CD8-positive, alpha-beta memory T cell (primary cell): ENCODE measurements around the gene TMEM121. TPM values are rescaled to one million over a fixed set of nuclear protein-coding genes. Genes with fewer than 3 reads are reported as not detected.

ENCODE experiments used
- CTCF ChIA-PET: fragments of 350-600 bp; sonication (Branson Sonifier 250); formaldehyde crosslinking; loops from one replicate; lab custom pipeline; 2021; ENCODE audit warnings: antibody characterized with exemption; lab: Charles Lee
- POLR2A ChIA-PET: fragments of 350-600 bp; sonication (Branson Sonifier 250); formaldehyde crosslinking; loops from one replicate; lab custom pipeline; 2021; ENCODE audit warnings: antibody characterized with exemption; lab: Charles Lee
- DNase-seq, 5 donors: peaks; one replicate each; pipeline versions ENCODE4 v3.0.0 to v3.0.0-alpha.2; 2020 to 2022; ENCODE audit warnings: mixed read lengths in 1 of 5
- H3K27ac ChIP-seq: one replicate; pipeline ENCODE4 v1.7.0; 2013; ENCODE audit warnings: low read depth, mild to moderate bottlenecking, low read length, moderate library complexity
- H3K27me3 ChIP-seq: 2 replicates; pipeline ENCODE4 v1.7.0; 2013; ENCODE audit warnings: low read length, mild to moderate bottlenecking; ENCODE audit not compliant: insufficient read depth, poor library complexity, severe bottlenecking
- H3K36me3 ChIP-seq: 2 replicates; pipeline ENCODE4 v1.7.0; 2013; ENCODE audit warnings: mild to moderate bottlenecking, low read length, moderate library complexity; ENCODE audit not compliant: insufficient read depth
- H3K4me1 ChIP-seq: 2 replicates; pipeline ENCODE4 v1.7.0; 2013; ENCODE audit warnings: mild to moderate bottlenecking, low read length, moderate library complexity; ENCODE audit not compliant: insufficient read depth
- H3K4me3 ChIP-seq: 2 replicates; pipeline ENCODE4 v1.7.0; 2013; ENCODE audit warnings: mild to moderate bottlenecking, low read length
- H3K9me3 ChIP-seq: 2 replicates; pipeline ENCODE4 v1.7.0; 2013; ENCODE audit warnings: mild to moderate bottlenecking, low read length
- H3K27ac Mint-ChIP-seq, 8 donors: one replicate each; pipeline ENCODE4 v1.8.0; 2020 to 2021; ENCODE audit warnings: mixed read lengths in 8 of 8, mild to moderate bottlenecking in 6 of 8, inconsistent platforms in 3 of 8, moderate library complexity in 3 of 8
- H3K27me3 Mint-ChIP-seq, 2 donors: one replicate each; pipeline ENCODE4 v1.8.0; 2020 to 2021; ENCODE audit warnings: mixed read lengths in 2 of 2, mild to moderate bottlenecking in 1 of 2, moderate library complexity in 1 of 2
- H3K36me3 Mint-ChIP-seq, 3 donors: one replicate each; pipeline ENCODE4 v1.8.0; 2020 to 2021; ENCODE audit warnings: mixed read lengths in 3 of 3, inconsistent platforms in 1 of 3, mild to moderate bottlenecking in 1 of 3
- H3K4me1 Mint-ChIP-seq, 3 donors: one replicate each; pipeline ENCODE4 v1.8.0; 2020 to 2021; ENCODE audit warnings: mixed read lengths in 3 of 3, inconsistent platforms in 1 of 3, mild to moderate bottlenecking in 1 of 3
- H3K4me3 Mint-ChIP-seq, 7 donors: one replicate each; pipeline ENCODE4 v1.8.0; 2020 to 2021; ENCODE audit warnings: mixed read lengths in 7 of 7, mild to moderate bottlenecking in 6 of 7, moderate library complexity in 4 of 7, inconsistent platforms in 2 of 7
- H3K9me3 Mint-ChIP-seq, 5 donors: one replicate each; pipeline ENCODE4 v1.8.0; 2020 to 2022; ENCODE audit warnings: mixed read lengths in 5 of 5, mild to moderate bottlenecking in 3 of 5, moderate library complexity in 2 of 5, inconsistent platforms in 1 of 5
- polyA plus RNA-seq: library from polyadenylated mRNA; unstranded; fragments of 300-500 nt; fragmentation: Illumina TruSeq; gene quantifications from one replicate; pipeline ENCODE4 v1.2.3, GENCODE V29; 2021
- total RNA-seq, 2 experiments: library from RNA; stranded (reverse); gene quantifications; one replicate each; pipeline ENCODE4 v1.2.3, GENCODE V29; 2021

The TMEM121 gene
- total and polyA plus RNA-seq, 3 experiments from 2014 or later = 3.8 to 17.1 (median 14.2) TPM

GRCh38 chr14:105485739-105486162, 40.6 kb upstream of the TMEM121 start:
- DNase-seq = peak; percentile 50 to 76 (median 61)
- ChIA-PET CTCF (interaction anchor here (0.8 kb wide), 1 partner anchor 18 kb away, joined by 3 read pairs; no protein-coding TSS in a partner anchor), POLR2A (no interaction called here)
- no peaks in the 10 kb centered on the region for H3K36me3 ChIP-seq
- H3K27me3 ChIP-seq = no peaks in the 10 kb centered on the region
- H3K9me3 Mint-ChIP-seq = no peaks in the 10 kb centered on the region
- no peak overlapping the region for H3K4me3 ChIP-seq
- peaks cover 0 to 8% of the 10 kb centered on the region in 2 donors for H3K27me3 Mint-ChIP-seq
- peaks cover 0 to 15% (median 0%) of the 10 kb centered on the region in 3 donors for H3K36me3 Mint-ChIP-seq
- H3K27ac ChIP-seq = peak overlapping the region; percentile 97
- H3K4me3 Mint-ChIP-seq = peak overlapping the region; percentile 35 to 92 (median 84)
- H3K9me3 ChIP-seq = no peaks in the 10 kb centered on the region
- H3K4me1 ChIP-seq = peaks cover 78% of the 10 kb centered on the region
- H3K27ac Mint-ChIP-seq = peak overlapping the region; percentile 87 to 100 (median 98)
- H3K4me1 Mint-ChIP-seq = peaks cover 39 to 77% (median 40%) of the 10 kb centered on the region in 3 donors

- H3K36me3 Mint-ChIP-seq = peaks cover 0 to 15% (median 0%) of the 10 kb centered on the region in 3 donors
- Histone ChIP-seq H3K36me3 (no peaks in the 10 kb centered on the region), H3K9me3 (no peaks in the 10 kb centered on the region), H3K4me1 (peaks cover 72% of the 10 kb centered on the region), H3K27me3 (no peaks in the 10 kb centered on the region), H3K27ac (peak within 1 kb of the TSS; percentile 97), H3K4me3 (peak within 1 kb of the TSS; percentile 82)
- no peak for DNase-seq
- H3K4me1 Mint-ChIP-seq = peaks cover 34 to 75% (median 38%) of the 10 kb centered on the region in 3 donors
- H3K27ac Mint-ChIP-seq = peak within 1 kb of the TSS; percentile 91 to 100 (median 98)
- peaks cover 0 to 8% of the 10 kb centered on the region in 2 donors for H3K27me3 Mint-ChIP-seq
- ChIA-PET POLR2A (no interaction called here), CTCF (interaction anchor here (0.8 kb wide), 1 partner anchor 19 kb away, joined by 3 read pairs; no protein-coding TSS in a partner anchor)
- no peaks in the 10 kb centered on the region for H3K9me3 Mint-ChIP-seq
- peak within 1 kb of the TSS; percentile 87 to 94 (median 92) for H3K4me3 Mint-ChIP-seq
These were observed 40.0 kb upstream of the TMEM121 start, which contains the start of gene CRIP1 for GRCh38 chr14:105486163-105486973. CRIP1 (plus strand) TSS chr14:105486886; CDS start chr14:105487260, 374 bp downstream.

GRCh38 chr14:105486974-105487448, 39.4 kb upstream of the TMEM121 start:
- no peaks in the 10 kb centered on the region for H3K27me3 ChIP-seq
- no peaks in the 10 kb centered on the region for H3K36me3 ChIP-seq
- Mint-ChIP-seq H3K27ac (peak overlapping the region; percentile 91 to 100 (median 97)), H3K36me3 (peaks cover 0 to 17% (median 0%) of the 10 kb centered on the region in 3 donors), H3K4me3 (peak overlapping the region; percentile 85 to 94 (median 91)), H3K4me1 (peaks cover 30 to 76% (median 36%) of the 10 kb centered on the region in 3 donors), H3K27me3 (peaks cover 0 to 5% of the 10 kb centered on the region in 2 donors), H3K9me3 (no peaks in the 10 kb centered on the region)
- no peaks in the 10 kb centered on the region for H3K9me3 ChIP-seq
- peak overlapping the region; percentile 97 for H3K27ac ChIP-seq
- ChIA-PET CTCF (no interaction called here), POLR2A (no interaction called here)
- H3K4me1 ChIP-seq = peaks cover 70% of the 10 kb centered on the region
- peak overlapping the region; percentile 82 for H3K4me3 ChIP-seq
- DNase-seq = peak in 4 of 5 donors; percentile 58 to 79 (median 62)

- Histone ChIP-seq H3K9me3 (no peaks in the 10 kb centered on the region), H3K27me3 (no peaks in the 10 kb centered on the region), H3K36me3 (no peaks in the 10 kb centered on the region), H3K27ac (peak overlapping the region; percentile 97), H3K4me1 (peaks cover 67% of the 10 kb centered on the region), H3K4me3 (peak overlapping the region; percentile 82)
- POLR2A ChIA-PET = no interaction called here
- peak; percentile 70 to 91 (median 85) for DNase-seq
- Mint-ChIP-seq H3K4me3 (peak overlapping the region; percentile 87 to 94 (median 92)), H3K27ac (peak overlapping the region; percentile 91 to 100 (median 96)), H3K36me3 (peaks cover 0 to 17% (median 0%) of the 10 kb centered on the region in 3 donors), H3K9me3 (no peaks in the 10 kb centered on the region), H3K27me3 (peaks cover 0 to 5% of the 10 kb centered on the region in 2 donors), H3K4me1 (peaks cover 25 to 72% (median 31%) of the 10 kb centered on the region in 3 donors)
- CTCF ChIA-PET = no interaction called here
These were observed 38.9 kb upstream of the TMEM121 start for GRCh38 chr14:105487449-105487985.

GRCh38 chr14:105487986-105488777, 38.2 kb upstream of the TMEM121 start:
- ChIA-PET POLR2A (interaction anchor here (2.3 to 3.3 kb wide), 3 partner anchors 7 to 118 kb away, joined by 10 to 66 read pairs (median 18); no protein-coding TSS in a partner anchor), CTCF (interaction anchor here (1.6 to 5.8 kb wide), 7 partner anchors 7 to 116 kb away, joined by 3 to 135 read pairs (median 26); partner anchors contain the start of genes CRIP2 and TMEM121)
- H3K4me1 Mint-ChIP-seq = peaks cover 24 to 66% (median 30%) of the 10 kb centered on the region in 3 donors
- peak overlapping the region; percentile 87 to 94 (median 92) for H3K4me3 Mint-ChIP-seq
- H3K4me3 ChIP-seq = peak overlapping the region; percentile 82
- DNase-seq = peak in 2 of 5 donors; percentile 33 to 71
- H3K27me3 ChIP-seq = no peaks in the 10 kb centered on the region
- peaks cover 0 to 5% of the 10 kb centered on the region in 2 donors for H3K27me3 Mint-ChIP-seq
- peak overlapping the region; percentile 91 to 100 (median 96) for H3K27ac Mint-ChIP-seq
- peak overlapping the region; percentile 97 for H3K27ac ChIP-seq
- H3K36me3 Mint-ChIP-seq = peaks cover 0 to 17% (median 0%) of the 10 kb centered on the region in 3 donors
- no peaks in the 10 kb centered on the region for H3K9me3 ChIP-seq
- H3K4me1 ChIP-seq = peaks cover 60% of the 10 kb centered on the region
- H3K9me3 Mint-ChIP-seq = no peaks in the 10 kb centered on the region
- H3K36me3 ChIP-seq = no peaks in the 10 kb centered on the region

GRCh38 chr14:105488781-105489541, 37.4 kb upstream of the TMEM121 start:
- H3K36me3 ChIP-seq = no peaks in the 10 kb centered on the region
- H3K4me1 ChIP-seq = peaks cover 52% of the 10 kb centered on the region
- Mint-ChIP-seq H3K4me3 (peak overlapping the region; percentile 88 to 94 (median 92)), H3K4me1 (peaks cover 24 to 67% (median 30%) of the 10 kb centered on the region in 3 donors), H3K27ac (peak overlapping the region; percentile 91 to 100 (median 98)), H3K9me3 (no peaks in the 10 kb centered on the region), H3K36me3 (peaks cover 0 to 22% (median 0%) of the 10 kb centered on the region in 3 donors), H3K27me3 (peaks cover 0 to 5% of the 10 kb centered on the region in 2 donors)
- H3K4me3 ChIP-seq = peak overlapping the region; percentile 82
- DNase-seq = peak in 1 of 5 donors; percentile 61
- H3K27ac ChIP-seq = peak overlapping the region; percentile 97
- no peaks in the 10 kb centered on the region for H3K27me3 ChIP-seq
- POLR2A ChIA-PET = interaction anchor here (0.6 to 3.3 kb wide), 11 partner anchors 8 to 425 kb away, joined by 3 to 66 read pairs (median 5); partner anchors contain the start of gene GPR132
- H3K9me3 ChIP-seq = no peaks in the 10 kb centered on the region
- CTCF ChIA-PET = interaction anchor here (0.8 to 5.8 kb wide), 27 partner anchors 8 to 670 kb away, joined by 3 to 135 read pairs (median 5); partner anchors contain the start of genes BRF1, CRIP2, PACS2 and TEX22
